H1 (cell line): ENCODE results near the gene KCNAB2. TPM values are rescaled to one million over a fixed set of nuclear protein-coding genes. Genes with fewer than 3 reads are reported as not detected.

Experiments used
- SIN3A ChIP-seq, 2 experiments: IDR thresholded peaks in 1 of 2; conservative IDR thresholded peaks in 1 of 2; 2 replicates each; pipeline ENCODE4 v1.6.1; 2011 to 2012; ENCODE audit warnings: low read length in 2 of 2, improper control_type of control experiment in 1 of 2, low read depth in 1 of 2, mild to moderate bottlenecking in 1 of 2
- SUZ12 ChIP-seq: fragments of 200-600 bp; sonication (generic); IDR thresholded peaks from 2 replicates; pipeline ENCODE4 v1.6.1; 2012; ENCODE audit warnings: mild to moderate bottlenecking, inconsistent platforms, low read length, moderate library complexity, mixed read lengths
- polyA plus RNA-seq, 7 experiments: library from polyadenylated mRNA; depleted of rRNA in 3 of 7; stranded (reverse) in 5 of 7; unstranded in 2 of 7; fragments of >200 nt in 5 of 7; fragments of 200-250 nt in 2 of 7; gene quantifications; 1 replicate in 5 of 7; 2 replicates in 1 of 7; 4 replicates in 1 of 7; pipeline versions ENCODE4 v1.2.1 to v1.2.3, GENCODE V29; 2011 to 2013; ENCODE audit warnings: missing spikeins in 2 of 7, mixed read lengths in 2 of 7
- total RNA-seq: library from RNA; stranded (reverse); fragmentation: NEBNext Ultra II Directional; extraction: Animal tissue kit (Norgen Biotek cat#: 25700); gene quantifications from 2 replicates; pipeline ENCODE4 v1.2.1, GENCODE V29; 2021

KCNAB2 gene
- total and polyA plus RNA-seq, 2 of the 8 experiments (the other 6 are each of a cell fraction or from before 2014, with no cell fraction given): 4.5 to 7.0 TPM

- TF ChIP-seq SUZ12 (no peak), SIN3A (conservative IDR thresholded peaks at IDR 0.05 in 1 of 2, IDR thresholded peaks at IDR 0.05 in 1 of 2; ENCODE audit: low read depth in 1 of 2, low read length in 2 of 2) (no peak)
These were observed 37.7 kb downstream of the KCNAB2 start (continued) for GRCh38 chr1:6083385-6083784.
